Measurements from ENCODE around the gene HOXB6.
A peak's percentile ranks its signal among the peaks of the same experiment; 100 is the strongest.

HOXB6 gene

GRCh38 chr17:48577946-48578615 is 26.7 kb downstream of the HOXB6 start, which contains the start of gene HOXB4:
Gene HOXB4, minus strand, starts transcription at chr17:48578350. Its CDS starts 31 bp downstream, at chr17:48578319.
- peak; percentile 72 for DNase-seq

- peak; percentile 32 for DNase-seq
Measured at GRCh38 chr17:48577330-48577945, 27.3 kb downstream of the HOXB6 start.

- no peak for DNase-seq
Measured at GRCh38 chr17:48576479-48577309, 28.1 kb downstream of the HOXB6 start.

- no peak for DNase-seq
Measured at GRCh38 chr17:48575673-48576478, 28.9 kb downstream of the HOXB6 start.

- no peak for DNase-seq
Measured at GRCh38 chr17:48575066-48575582, 29.7 kb downstream of the HOXB6 start.

- no peak for DNase-seq
Measured at GRCh38 chr17:48574505-48575065, 30.2 kb downstream of the HOXB6 start.

GRCh38 chr17:48571826-48572417 is 32.9 kb downstream of the HOXB6 start:
- no peak for DNase-seq

GRCh38 chr17:48571024-48571818 is 33.6 kb downstream of the HOXB6 start:
- DNase-seq: no peak

GRCh38 chr17:48570325-48571023 is 34.3 kb downstream of the HOXB6 start:
- no peak for DNase-seq

GRCh38 chr17:48569674-48570324 is 35.0 kb downstream of the HOXB6 start:
- no peak for DNase-seq

- no peak for DNase-seq
Measured at GRCh38 chr17:48569240-48569582, 35.6 kb downstream of the HOXB6 start.

GRCh38 chr17:48568499-48569239 is 36.1 kb downstream of the HOXB6 start:
- no peak for DNase-seq

- DNase-seq: no peak
Measured at GRCh38 chr17:48567646-48568354, 37.0 kb downstream of the HOXB6 start.

GRCh38 chr17:48567209-48567608 is 37.6 kb downstream of the HOXB6 start:
- DNase-seq: no peak

- no peak for DNase-seq
Measured at GRCh38 chr17:48566717-48567116, 38.1 kb downstream of the HOXB6 start.

- no peak for DNase-seq
Measured at GRCh38 chr17:48565925-48566710, 38.7 kb downstream of the HOXB6 start.

GRCh38 chr17:48565022-48565554 is 39.7 kb downstream of the HOXB6 start:
- DNase-seq: no peak

Data from activated naive CD4-positive, alpha-beta T cell treated with Interleukin-2 at 50 U/mL for 16 hours (primary cell).